ENCODE data around the gene WDFY1. TPM values are rescaled to one million over a fixed set of nuclear protein-coding genes. Genes with fewer than 3 reads are reported as not detected.

Gene WDFY1
- total RNA-seq, 1 experiment from 2014 or later = 37.5 TPM

GRCh38 chr2:223980397-223980735 lies 35.2 kb upstream of the WDFY1 start:
- no peak for TF ChIP-seq CTCF (IDR thresholded peaks at IDR 0.05; ENCODE audit: unreplicated experiment)
- intact Hi-C loops (cut with micrococcal nuclease; ENCODE audit: unreplicated experiment) = no loop called here
- CTCF ChIA-PET = interaction anchor here (0.6 kb wide), 1 partner anchor 10 kb away, joined by 4 read pairs; no protein-coding TSS in a partner anchor
- H3K9me3 Mint-ChIP-seq (ENCODE audit: low read depth, unreplicated experiment) = no peaks in the 10 kb centered on the region
- H3K4me1 Mint-ChIP-seq (ENCODE audit: low read depth, unreplicated experiment) = no peaks in the 10 kb centered on the region
- no peaks in the 10 kb centered on the region for H3K36me3 Mint-ChIP-seq (ENCODE audit: insufficient read depth, unreplicated experiment)
- no peak for DNase-seq
- no peaks in the 10 kb centered on the region for H3K27me3 Mint-ChIP-seq (ENCODE audit: unreplicated experiment)
- H3K27ac Mint-ChIP-seq (ENCODE audit: unreplicated experiment) = no peak overlapping the region
- no TSS peak for BruUV-seq (replicated peaks)
- H3K4me3 Mint-ChIP-seq (ENCODE audit: low read depth, unreplicated experiment) = no peak overlapping the region

- Mint-ChIP-seq H3K4me1 (ENCODE audit: low read depth, unreplicated experiment) (no peaks in the 10 kb centered on the region), H3K9me3 (ENCODE audit: low read depth, unreplicated experiment) (no peaks in the 10 kb centered on the region), H3K27me3 (ENCODE audit: unreplicated experiment) (no peaks in the 10 kb centered on the region), H3K36me3 (ENCODE audit: insufficient read depth, unreplicated experiment) (no peaks in the 10 kb centered on the region), H3K4me3 (ENCODE audit: low read depth, unreplicated experiment) (no peak overlapping the region), H3K27ac (ENCODE audit: unreplicated experiment) (no peak overlapping the region)
- intact Hi-C loops (cut with micrococcal nuclease; ENCODE audit: unreplicated experiment) = loop anchor here (10.0 kb wide), 1 partner anchor 665 kb away; no protein-coding TSS in a partner anchor
- TF ChIP-seq CTCF (IDR thresholded peaks at IDR 0.05; ENCODE audit: unreplicated experiment) = no peak
- no peak for DNase-seq
- BruUV-seq (replicated peaks) = no TSS peak
- CTCF ChIA-PET = interaction anchor here (0.6 kb wide), 1 partner anchor 9 kb away, joined by 4 read pairs; no protein-coding TSS in a partner anchor
Measured at GRCh38 chr2:223979730-223980396, 34.7 kb upstream of the WDFY1 start.

GRCh38 chr2:223978451-223978850 lies 33.3 kb upstream of the WDFY1 start:
- BruUV-seq (replicated peaks) = no TSS peak
- Mint-ChIP-seq H3K27ac (ENCODE audit: unreplicated experiment) (no peak overlapping the region), H3K27me3 (ENCODE audit: unreplicated experiment) (no peaks in the 10 kb centered on the region), H3K4me1 (ENCODE audit: low read depth, unreplicated experiment) (no peaks in the 10 kb centered on the region), H3K4me3 (ENCODE audit: low read depth, unreplicated experiment) (no peak overlapping the region), H3K36me3 (ENCODE audit: insufficient read depth, unreplicated experiment) (no peaks in the 10 kb centered on the region), H3K9me3 (ENCODE audit: low read depth, unreplicated experiment) (no peaks in the 10 kb centered on the region)
- intact Hi-C loops (cut with micrococcal nuclease; ENCODE audit: unreplicated experiment) = loop anchor here (10.0 kb wide), 1 partner anchor 666 kb away; no protein-coding TSS in a partner anchor
- CTCF ChIA-PET = no interaction called here
- no peak for TF ChIP-seq CTCF (IDR thresholded peaks at IDR 0.05; ENCODE audit: unreplicated experiment)
- no peak for DNase-seq

GRCh38 chr2:223976635-223977226 lies 31.6 kb upstream of the WDFY1 start:
- no peak for DNase-seq
- H3K9me3 Mint-ChIP-seq (ENCODE audit: low read depth, unreplicated experiment) = no peaks in the 10 kb centered on the region
- TF ChIP-seq CTCF (IDR thresholded peaks at IDR 0.05; ENCODE audit: unreplicated experiment) = no peak
- no peaks in the 10 kb centered on the region for H3K4me1 Mint-ChIP-seq (ENCODE audit: low read depth, unreplicated experiment)
- no peaks in the 10 kb centered on the region for H3K36me3 Mint-ChIP-seq (ENCODE audit: insufficient read depth, unreplicated experiment)
- H3K4me3 Mint-ChIP-seq (ENCODE audit: low read depth, unreplicated experiment) = no peak overlapping the region
- no peak overlapping the region for H3K27ac Mint-ChIP-seq (ENCODE audit: unreplicated experiment)
- intact Hi-C loops (cut with micrococcal nuclease; ENCODE audit: unreplicated experiment) = loop anchor here (10.0 kb wide), 1 partner anchor 668 kb away; no protein-coding TSS in a partner anchor
- CTCF ChIA-PET = no interaction called here
- no TSS peak for BruUV-seq (replicated peaks)
- no peaks in the 10 kb centered on the region for H3K27me3 Mint-ChIP-seq (ENCODE audit: unreplicated experiment)

Measured in Calu3 (cell line).